Activated CD8-positive, alpha-beta memory T cell treated with anti-CD3 and anti-CD28 coated beads, Interleukin-2, amount 50 U/mL, for 24 hours (primary cell): ENCODE measurements around the gene IGFLR1.
"Not testable (repeated sequence)": the region's sequence is repeated elsewhere in the genome, so short reads cannot be mapped to it uniquely, and the experiment has no call there.

Experiments
- DNase-seq: peaks from one replicate; pipeline ENCODE4 v3.0.0-alpha.2; 2020; ENCODE audit errors: extremely low read depth

IGFLR1 gene

GRCh38 chr19:35704218-35704617, 38.0 kb downstream of the IGFLR1 start, which contains the start of gene ZBTB32:
Gene ZBTB32 (plus strand): TSS chr19:35704558. CDS start chr19:35714627, 10,069 bp downstream.
- no peak for DNase-seq

GRCh38 chr19:35703343-35703742, 38.9 kb downstream of the IGFLR1 start:
- DNase-seq, result no peak

- peak; percentile 87 for DNase-seq
Observed at GRCh38 chr19:35702223-35703012, 39.8 kb downstream of the IGFLR1 start.

GRCh38 chr19:35696835-35697234, 45.4 kb downstream of the IGFLR1 start:
- no peak for DNase-seq

- DNase-seq, result no peak
Observed at GRCh38 chr19:35695895-35696422, 46.3 kb downstream of the IGFLR1 start.

- peak; percentile 82 for DNase-seq
Observed at GRCh38 chr19:35693835-35694599, 48.2 kb downstream of the IGFLR1 start.

- DNase-seq, result no peak
Observed at GRCh38 chr19:35693422-35693821, 48.8 kb downstream of the IGFLR1 start.

GRCh38 chr19:35692010-35692409, 50.2 kb downstream of the IGFLR1 start:
- no peak for DNase-seq

- DNase-seq, result not testable (repeated sequence)
Observed at GRCh38 chr19:35691106-35691505, 51.1 kb downstream of the IGFLR1 start.

GRCh38 chr19:35689836-35690235, 52.4 kb downstream of the IGFLR1 start:
- DNase-seq, result no peak
